Upper lobe of left lung (tissue), 6 donors: Measurements from ENCODE around the gene KCNIP2. TPM values are rescaled to one million over a fixed set of nuclear protein-coding genes. Genes with fewer than 3 reads are reported as not detected.
A peak's percentile ranks its signal among the peaks of the same experiment; 100 is the strongest.

Experiments used
- ATAC-seq, 2 donors: fragments of 200-7000 bp; cut with Tn5 transposase; one replicate each; pipeline ENCODE4 v1.9.1; 2022; ENCODE audit warnings: mild to moderate bottlenecking in 2 of 2, moderate library complexity in 2 of 2; ENCODE audit not compliant: low FRiP score in 2 of 2
- DNase-seq, 2 donors: peaks; one replicate each; pipeline ENCODE4 v3.0.0-alpha.2; 2019 to 2020
- H3K27ac ChIP-seq, 4 donors: fragments of 200-600 bp; sonication (generic); one replicate each; pipeline ENCODE4 v1.5.1; 2016 to 2019
- H3K27me3 ChIP-seq, 4 donors: fragments of 200-600 bp; sonication (generic); one replicate each; pipeline ENCODE4 v1.5.1; 2017 to 2019
- H3K36me3 ChIP-seq, 4 donors: fragments of 200-600 bp; sonication (generic); one replicate each; pipeline ENCODE4 v1.5.1; 2016 to 2019
- H3K4me1 ChIP-seq, 4 donors: fragments of 200-600 bp; sonication (generic); one replicate each; pipeline ENCODE4 v1.5.1; 2018 to 2019
- H3K4me3 ChIP-seq, 4 donors: fragments of 200-600 bp; sonication (generic); one replicate each; pipeline ENCODE4 v1.5.1; 2017 to 2019; ENCODE audit warnings: mild to moderate bottlenecking in 2 of 4, moderate library complexity in 1 of 4
- H3K9me3 ChIP-seq, 4 donors: fragments of 200-600 bp; sonication (generic); one replicate each; pipeline ENCODE4 v1.5.1; 2018 to 2019
- CTCF ChIP-seq, 6 experiments: fragments of 450-650 bp in 4 of 6; fragments of 200-600 bp in 2 of 6; sonication (generic) in 2 of 6; IDR thresholded peaks; one replicate each; pipeline ENCODE4 v1.5.1; 2016 to 2019; ENCODE audit warnings: antibody characterized with exemption in 6 of 6
- EP300 ChIP-seq, 4 donors: sonication (generic); formaldehyde crosslinking; IDR thresholded peaks; one replicate each; pipeline ENCODE4 v1.5.1; 2017; ENCODE audit warnings: antibody characterized with exemption in 4 of 4, control low read depth in 2 of 4
- POLR2A ChIP-seq, 4 donors: fragments of 450-650 bp; IDR thresholded peaks; one replicate each; pipeline ENCODE4 v1.5.1; 2016 to 2017; ENCODE audit warnings: antibody characterized with exemption in 4 of 4, mild to moderate bottlenecking in 2 of 4
- POLR2AphosphoS5 ChIP-seq, 2 donors: sonication (generic); formaldehyde crosslinking; IDR thresholded peaks; one replicate each; pipeline ENCODE4 v1.5.1; 2017; ENCODE audit warnings: antibody characterized with exemption in 2 of 2
- WGBS, 2 donors: methylation state at CpG; one replicate each; pipeline ENCODE4 v1.1.5; 2017 to 2018; 5-methylcytosine and 5-hydroxymethylcytosine counted together
- total RNA-seq, 6 donors: library from RNA; depleted of rRNA in 4 of 6; stranded (reverse); fragments of >200 nt in 4 of 6; gene quantifications; one replicate each; pipeline versions ENCODE4 v1.1.0 to v1.2.1, GENCODE V29; 2016 to 2021
- donor health status: DM: no; HTN: no; CAD: no; lungs with moderate emphysema.
- donor health status: DM: no; HTN: yes; CAD: no; lungs with severe emphysema.

Gene KCNIP2
- total RNA-seq, 6 donors from 2014 or later: 0.76 to 21.0 (median 3.8) TPM

DNA sequence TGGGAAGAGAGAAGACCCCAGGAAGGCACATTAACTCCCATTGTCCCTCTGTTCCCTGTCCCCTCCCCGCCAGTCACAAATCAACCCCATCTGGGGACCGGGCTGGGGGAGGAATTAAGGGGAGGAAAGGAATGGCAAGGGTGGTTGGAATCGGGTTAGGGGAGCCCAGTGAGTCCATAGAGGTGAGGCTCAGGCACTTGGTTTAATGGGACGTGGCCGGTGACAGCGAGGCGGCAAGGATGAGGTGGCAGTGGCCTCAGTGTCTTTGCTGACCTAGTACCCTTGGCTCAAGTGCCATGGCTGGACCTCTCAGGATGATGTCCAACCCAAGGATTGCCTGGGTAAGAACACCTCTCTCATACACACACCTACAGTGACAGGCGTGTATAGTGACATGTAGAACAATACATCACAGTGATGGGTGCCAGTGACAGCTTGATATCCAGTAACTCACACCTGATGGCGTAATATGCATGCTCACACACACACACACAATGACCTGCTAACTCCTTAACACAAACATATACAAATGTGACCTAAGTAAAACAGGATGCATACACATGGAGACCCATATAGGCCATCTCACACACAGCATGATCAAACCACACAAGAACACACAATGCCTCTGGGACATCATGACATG lies 12.3 kb downstream of the KCNIP2 start:
- TF ChIP-seq POLR2A (IDR thresholded peaks at IDR 0.05) (no peak), EP300 (IDR thresholded peaks at IDR 0.05) (no peak), CTCF (IDR thresholded peaks at IDR 0.05) (no peak), POLR2AphosphoS5 (IDR thresholded peaks at IDR 0.05) (no peak)
- WGBS, 2 donors: 44 to 50% methylated on average over 9 of the region's 9 CpGs
- peaks cover 22 to 40% (median 30%) of the 10 kb centered on the region in 4 donors for H3K4me1 ChIP-seq
- ATAC-seq: no peak
- H3K27me3 ChIP-seq: no peaks in the 10 kb centered on the region
- no peak for DNase-seq
- peak overlapping the region in 3 of 4 donors; percentile 37 to 69 (median 62) for H3K27ac ChIP-seq
- H3K9me3 ChIP-seq: no peaks in the 10 kb centered on the region
- H3K4me3 ChIP-seq: peak overlapping the region; percentile 2 to 66 (median 60)
- no peaks in the 10 kb centered on the region for H3K36me3 ChIP-seq

DNA sequence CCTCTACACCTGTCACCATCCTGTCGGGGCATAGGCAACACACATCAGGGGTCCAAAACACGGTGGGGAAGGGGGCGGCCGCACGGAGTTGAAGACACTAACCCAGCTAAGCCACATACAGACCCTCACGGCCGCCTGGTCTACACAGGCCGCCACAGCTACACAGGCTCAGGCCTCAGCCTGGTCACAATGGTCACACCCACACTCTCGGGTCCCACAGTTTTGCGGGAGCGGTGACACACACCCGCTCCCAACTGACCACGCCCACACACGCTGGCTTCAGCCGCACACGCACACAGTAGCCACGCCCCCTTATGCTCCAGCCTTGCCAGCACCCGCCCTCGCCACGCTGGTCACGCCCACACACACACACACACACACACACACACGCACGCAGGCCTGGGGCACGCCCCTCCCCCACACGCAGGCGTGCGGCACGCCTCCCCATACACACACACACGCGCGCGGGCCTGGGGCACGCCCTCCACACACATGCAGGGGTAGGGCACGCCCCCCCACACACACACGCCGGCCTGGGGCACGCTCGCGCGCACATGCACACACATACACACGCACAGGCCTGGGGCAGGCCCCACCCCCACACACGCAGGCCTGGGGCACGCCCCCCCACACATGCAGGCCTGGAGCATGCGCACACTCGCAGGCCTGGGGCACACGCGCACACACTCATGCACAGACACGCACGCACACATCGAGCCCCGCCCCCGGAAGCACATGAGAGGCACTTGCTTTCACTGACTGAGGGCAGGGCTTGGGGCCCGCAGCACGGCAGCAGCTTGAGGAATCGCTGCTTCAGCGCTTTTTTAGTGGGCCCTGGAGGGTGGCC lies 13.1 kb downstream of the KCNIP2 start:
- WGBS, 2 donors: 5 to 6% methylated on average over 12 to 36 of the region's 56 CpGs
- H3K36me3 ChIP-seq: no peaks in the 10 kb centered on the region
- ATAC-seq: peak; percentile 91 to 92
- no peaks in the 10 kb centered on the region for H3K27me3 ChIP-seq
- TF ChIP-seq POLR2A (IDR thresholded peaks at IDR 0.05): no peak
- peak in 1 of 2 donors; percentile 35 for TF ChIP-seq POLR2AphosphoS5 (IDR thresholded peaks at IDR 0.05)
- peak overlapping the region; percentile 2 to 66 (median 60) for H3K4me3 ChIP-seq
- H3K9me3 ChIP-seq: no peaks in the 10 kb centered on the region
- H3K27ac ChIP-seq: peak overlapping the region; percentile 22 to 69 (median 50)
- DNase-seq: peak; percentile 93 to 96
- H3K4me1 ChIP-seq: peaks cover 22 to 40% (median 30%) of the 10 kb centered on the region in 4 donors

DNA sequence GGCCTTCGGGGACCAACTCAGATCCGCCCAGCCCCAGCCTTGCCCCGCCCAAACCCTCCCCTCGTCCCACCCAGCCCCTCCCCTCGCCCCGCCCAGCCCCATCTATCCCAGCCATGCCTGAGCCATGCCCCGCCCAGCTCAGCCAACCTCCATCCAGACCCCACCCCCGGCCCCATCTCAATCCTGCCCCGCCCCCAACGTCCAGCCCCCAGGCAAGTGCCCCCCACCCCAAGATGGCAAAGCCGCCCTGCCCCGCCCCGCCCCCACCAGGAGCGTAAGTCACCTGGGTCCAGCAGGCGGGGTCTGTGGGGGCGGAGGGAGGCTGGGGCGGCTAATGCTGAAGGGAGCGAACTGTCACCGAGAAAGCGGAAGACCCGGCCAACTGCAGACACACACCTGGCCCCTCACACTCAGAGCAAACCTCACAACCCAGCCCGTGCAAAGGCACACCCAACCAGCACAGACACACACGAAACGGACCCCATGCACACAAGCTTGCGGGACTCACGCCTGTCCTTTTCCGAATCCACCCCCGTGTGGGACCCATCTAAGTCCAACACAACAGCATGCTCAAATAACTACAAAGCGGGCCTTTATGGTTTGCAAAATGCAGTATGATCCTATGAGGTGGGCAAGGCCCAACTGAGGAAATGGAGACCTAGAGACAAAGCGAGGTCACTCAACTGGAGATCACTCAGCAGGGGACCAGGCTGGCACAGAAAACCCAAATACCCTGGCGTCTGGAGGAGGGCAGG lies 13.9 kb downstream of the KCNIP2 start:
- peak; percentile 75 to 87 for DNase-seq
- H3K27ac ChIP-seq: peak overlapping the region in 3 of 4 donors; percentile 22 to 69 (median 62)
- H3K4me3 ChIP-seq: peak overlapping the region in 3 of 4 donors; percentile 57 to 66 (median 64)
- no peak for TF ChIP-seq POLR2A (IDR thresholded peaks at IDR 0.05)
- no peak for TF ChIP-seq POLR2AphosphoS5 (IDR thresholded peaks at IDR 0.05)
- no peak for TF ChIP-seq CTCF (IDR thresholded peaks at IDR 0.05)
- TF ChIP-seq EP300 (IDR thresholded peaks at IDR 0.05): no peak
- peaks cover 21 to 39% (median 26%) of the 10 kb centered on the region in 4 donors for H3K4me1 ChIP-seq
- WGBS, 2 donors: 11 to 34% methylated on average over 11 to 18 of the region's 31 CpGs
- H3K36me3 ChIP-seq: no peaks in the 10 kb centered on the region
- H3K9me3 ChIP-seq: no peaks in the 10 kb centered on the region
- ATAC-seq: no peak
- no peaks in the 10 kb centered on the region for H3K27me3 ChIP-seq

DNA sequence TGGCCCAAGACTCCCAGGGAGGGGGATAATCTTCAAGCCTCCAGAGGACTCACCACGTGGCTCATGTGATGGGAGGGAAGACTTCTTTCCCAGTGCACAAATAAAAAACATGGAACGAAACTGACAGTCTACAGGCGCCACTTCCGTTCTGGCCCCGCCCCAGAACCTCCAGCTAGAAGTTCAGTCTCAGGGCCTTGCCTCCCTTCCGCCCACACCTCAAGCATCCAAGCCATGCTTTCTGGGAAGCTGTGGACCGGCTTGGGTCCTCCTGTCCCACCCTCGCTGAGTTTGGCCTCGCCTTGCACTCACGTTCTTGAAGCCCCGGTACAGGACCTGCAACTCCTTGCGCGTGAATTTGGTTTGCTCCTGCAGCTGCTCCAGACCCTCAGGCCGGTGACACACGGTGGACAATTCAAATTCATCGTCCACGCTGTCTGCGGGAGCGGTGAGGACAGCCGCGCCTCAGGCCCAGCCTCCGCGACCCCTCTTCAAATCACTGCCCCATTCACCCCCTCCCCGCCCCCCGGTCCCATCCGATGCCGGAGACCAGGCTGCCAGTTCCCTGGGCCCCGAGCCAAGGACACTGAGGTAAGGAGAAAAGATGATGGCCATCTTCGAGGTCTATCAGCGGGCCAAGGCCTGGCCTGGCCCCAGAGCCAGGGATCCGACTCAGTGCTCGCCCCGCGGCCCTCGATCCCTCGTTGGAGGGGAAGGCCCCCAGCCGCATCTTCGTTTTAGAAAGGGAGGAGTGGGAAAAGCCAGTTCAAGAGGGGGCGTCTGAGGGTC lies 14.6 kb downstream of the KCNIP2 start:
- no peaks in the 10 kb centered on the region for H3K9me3 ChIP-seq
- H3K27me3 ChIP-seq: no peaks in the 10 kb centered on the region
- 62 to 68% methylated on average over 35 to 37 of the region's 39 CpGs for WGBS, 2 donors
- DNase-seq (peak in 1 of 2 donors; percentile 77), ATAC-seq (no peak)
- H3K27ac ChIP-seq: peak overlapping the region in 1 of 4 donors; percentile 62
- H3K4me1 ChIP-seq: peaks cover 18 to 31% (median 22%) of the 10 kb centered on the region in 4 donors
- TF ChIP-seq POLR2AphosphoS5 (IDR thresholded peaks at IDR 0.05): no peak
- TF ChIP-seq EP300 (IDR thresholded peaks at IDR 0.05): no peak
- no peak for TF ChIP-seq CTCF (IDR thresholded peaks at IDR 0.05)
- no peak for TF ChIP-seq POLR2A (IDR thresholded peaks at IDR 0.05)
- peak overlapping the region in 3 of 4 donors; percentile 57 to 66 (median 64) for H3K4me3 ChIP-seq
- no peaks in the 10 kb centered on the region for H3K36me3 ChIP-seq
